ENCODE data around the gene ABCD1.

The ABCD1 gene

GRCh38 chrX:153763989-153764755, 39.5 kb downstream of the ABCD1 start, which contains the start of gene PLXNB3:
PLXNB3 (plus strand) TSS chrX:153764249; CDS start chrX:153765536, 1,287 bp downstream.
- peak; percentile 80 for DNase-seq

- DNase-seq = no peak
Measured at GRCh38 chrX:153764786-153765137, 40.1 kb downstream of the ABCD1 start.

DNA sequence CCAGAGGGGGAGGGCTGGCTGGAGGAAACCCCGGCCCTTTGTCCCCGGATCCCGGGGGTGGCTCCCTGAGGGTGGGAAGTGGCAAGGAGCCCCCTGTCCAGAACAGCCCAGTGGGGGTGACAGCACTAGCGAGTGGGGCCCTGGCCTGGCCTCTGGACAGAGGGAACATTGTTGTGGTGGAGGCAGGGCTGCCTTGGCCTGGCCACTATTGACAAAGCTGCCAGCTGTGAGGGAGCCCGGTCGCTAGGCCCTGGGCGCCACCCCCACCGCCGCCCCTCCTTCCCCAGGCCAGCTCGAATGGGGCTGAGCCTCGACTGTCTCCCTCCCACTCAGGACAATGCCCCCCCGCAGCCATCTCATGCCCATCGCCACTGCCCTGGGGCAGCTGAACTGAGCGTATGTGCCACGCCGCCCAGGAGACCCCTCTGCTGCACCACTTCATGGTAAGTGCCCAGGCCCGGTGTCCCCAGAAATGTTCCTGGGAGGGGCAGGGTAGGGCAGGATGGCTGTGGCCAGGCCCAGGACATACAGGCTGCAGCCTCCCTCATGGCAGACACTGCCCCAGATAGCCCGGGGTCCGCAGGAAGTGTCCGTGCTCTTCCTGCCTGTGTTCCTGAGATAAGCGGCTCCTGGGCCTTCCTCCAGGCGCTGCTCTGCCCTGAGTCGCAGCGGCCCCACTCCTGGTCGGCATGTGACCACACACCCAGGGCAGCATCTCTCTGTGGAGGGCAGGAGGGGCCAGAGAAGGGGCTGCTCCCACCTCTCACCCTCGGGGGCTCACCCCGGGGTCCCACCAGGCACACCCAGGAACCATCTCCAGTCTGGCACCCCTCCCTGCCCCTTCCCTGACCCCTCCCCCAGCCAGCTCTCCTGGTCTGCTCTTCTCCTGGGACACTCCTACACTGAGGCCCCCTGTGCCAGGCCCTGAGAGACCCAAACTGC, 40.8 kb downstream of the ABCD1 start:
- peak; percentile 71 for DNase-seq

DNA sequence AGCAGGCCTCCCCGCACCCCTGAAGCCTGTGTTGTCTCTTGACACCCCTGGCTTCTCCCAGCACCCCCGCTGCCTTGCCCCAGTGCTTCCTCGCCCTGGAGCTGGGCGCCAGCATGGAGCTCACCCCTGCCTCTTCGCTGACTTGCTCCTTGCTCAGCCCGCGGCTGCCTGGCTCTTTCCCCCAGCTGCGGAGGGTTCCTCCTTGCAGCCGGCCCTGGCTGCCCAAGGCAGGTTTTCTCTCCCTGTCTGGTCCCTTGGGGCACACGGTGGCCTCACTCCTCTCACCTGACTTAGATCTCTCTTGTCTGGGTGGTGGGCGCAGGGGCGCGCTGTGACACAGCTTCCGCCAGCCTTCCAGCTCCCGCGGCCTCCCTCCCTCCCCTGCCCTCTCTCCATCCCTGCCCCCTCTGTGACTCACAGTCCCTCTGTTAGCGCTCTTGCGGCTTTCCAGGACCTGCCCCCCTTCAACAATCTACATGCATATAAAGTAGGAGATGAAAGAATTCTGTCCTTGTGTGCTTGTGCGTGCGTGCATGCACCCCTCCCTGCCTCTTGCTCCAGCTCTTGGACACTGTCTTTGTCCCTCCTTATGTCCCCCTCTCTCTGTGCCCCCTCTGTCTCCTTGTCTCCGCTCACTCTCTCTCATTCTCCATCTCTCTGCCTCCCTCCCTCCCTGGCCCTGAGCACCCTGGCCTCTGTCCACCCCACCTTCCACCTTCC, 41.6 kb downstream of the ABCD1 start:
- peak; percentile 87 for DNase-seq

DNA sequence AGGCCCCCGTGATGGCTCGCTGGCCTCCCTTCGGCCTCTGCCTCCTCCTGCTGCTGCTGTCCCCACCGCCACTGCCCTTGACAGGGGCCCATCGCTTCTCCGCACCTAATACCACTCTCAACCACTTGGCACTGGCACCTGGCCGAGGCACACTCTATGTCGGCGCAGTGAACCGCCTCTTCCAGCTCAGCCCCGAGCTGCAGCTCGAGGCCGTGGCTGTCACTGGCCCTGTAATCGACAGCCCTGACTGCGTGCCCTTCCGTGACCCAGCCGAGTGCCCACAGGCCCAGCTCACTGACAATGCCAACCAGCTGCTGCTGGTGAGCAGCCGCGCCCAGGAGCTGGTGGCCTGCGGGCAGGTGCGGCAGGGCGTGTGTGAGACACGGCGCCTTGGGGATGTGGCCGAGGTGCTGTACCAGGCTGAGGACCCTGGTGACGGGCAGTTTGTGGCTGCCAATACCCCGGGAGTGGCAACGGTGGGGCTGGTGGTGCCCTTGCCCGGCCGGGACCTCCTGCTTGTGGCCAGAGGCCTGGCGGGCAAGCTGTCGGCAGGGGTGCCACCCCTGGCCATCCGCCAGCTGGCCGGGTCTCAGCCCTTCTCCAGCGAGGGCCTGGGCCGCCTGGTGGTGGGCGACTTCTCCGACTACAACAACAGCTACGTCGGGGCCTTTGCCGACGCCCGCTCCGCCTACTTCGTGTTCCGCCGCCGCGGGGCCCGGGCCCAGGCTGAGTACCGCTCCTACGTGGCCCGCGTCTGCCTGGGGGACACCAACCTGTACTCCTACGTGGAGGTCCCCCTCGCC, 42.4 kb downstream of the ABCD1 start:
- no peak for DNase-seq

DNA sequence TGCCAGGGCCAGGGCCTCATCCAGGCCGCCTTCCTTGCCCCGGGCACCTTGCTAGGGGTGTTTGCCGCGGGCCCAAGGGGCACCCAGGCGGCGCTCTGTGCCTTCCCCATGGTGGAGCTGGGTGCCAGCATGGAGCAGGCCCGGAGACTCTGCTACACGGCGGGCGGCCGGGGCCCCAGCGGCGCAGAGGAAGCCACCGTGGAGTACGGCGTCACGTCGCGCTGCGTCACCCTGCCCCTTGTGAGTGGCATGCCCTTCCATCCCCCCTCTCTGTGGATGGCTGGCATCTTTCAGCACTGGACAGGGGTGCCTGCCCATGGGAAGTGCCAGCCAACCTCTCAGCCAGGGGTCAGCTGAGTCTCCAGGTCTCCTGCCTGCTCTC, 43.0 kb downstream of the ABCD1 start:
- DNase-seq = no peak

DNA sequence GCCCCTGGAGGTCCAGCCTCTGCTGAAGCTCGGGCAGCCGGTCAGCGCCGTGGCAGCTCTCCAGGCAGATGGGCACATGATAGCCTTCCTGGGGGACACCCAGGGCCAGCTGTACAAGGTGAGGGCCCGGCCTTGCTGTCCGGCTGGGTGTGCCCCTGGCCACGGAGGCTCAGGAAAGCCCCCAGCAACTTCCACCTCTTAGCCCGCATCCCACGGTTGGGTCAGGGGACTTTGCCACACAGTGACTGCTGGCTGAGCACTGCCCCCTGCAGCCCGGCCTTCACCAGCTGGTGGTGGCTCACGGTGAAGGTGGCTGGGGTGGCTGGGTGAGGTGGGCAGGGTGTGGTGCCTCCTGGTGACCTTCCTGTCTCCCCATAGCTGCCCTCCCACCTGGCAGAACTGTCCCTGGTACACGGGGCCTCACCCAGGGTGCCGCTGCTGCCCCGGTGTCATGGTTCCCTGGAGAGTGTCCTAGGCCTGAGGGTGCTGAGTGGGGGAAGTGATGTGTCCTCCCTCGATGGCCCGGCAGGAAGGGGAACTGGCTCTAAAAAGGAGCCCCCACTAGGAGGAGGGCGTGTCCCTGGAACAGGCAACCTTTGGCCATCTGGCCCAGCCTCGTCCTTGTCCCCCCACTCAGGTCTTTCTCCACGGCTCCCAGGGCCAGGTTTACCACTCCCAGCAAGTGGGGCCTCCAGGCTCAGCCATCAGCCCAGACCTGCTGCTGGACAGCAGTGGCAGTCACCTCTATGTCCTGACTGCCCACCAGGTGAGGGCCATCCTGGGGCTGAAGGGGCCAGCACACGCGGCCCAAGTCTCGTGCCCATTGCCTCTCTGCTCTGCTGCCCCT, 43.9 kb downstream of the ABCD1 start:
- no peak for DNase-seq

GRCh38 chrX:153769158-153769864, 44.7 kb downstream of the ABCD1 start:
- no peak for DNase-seq

DNA sequence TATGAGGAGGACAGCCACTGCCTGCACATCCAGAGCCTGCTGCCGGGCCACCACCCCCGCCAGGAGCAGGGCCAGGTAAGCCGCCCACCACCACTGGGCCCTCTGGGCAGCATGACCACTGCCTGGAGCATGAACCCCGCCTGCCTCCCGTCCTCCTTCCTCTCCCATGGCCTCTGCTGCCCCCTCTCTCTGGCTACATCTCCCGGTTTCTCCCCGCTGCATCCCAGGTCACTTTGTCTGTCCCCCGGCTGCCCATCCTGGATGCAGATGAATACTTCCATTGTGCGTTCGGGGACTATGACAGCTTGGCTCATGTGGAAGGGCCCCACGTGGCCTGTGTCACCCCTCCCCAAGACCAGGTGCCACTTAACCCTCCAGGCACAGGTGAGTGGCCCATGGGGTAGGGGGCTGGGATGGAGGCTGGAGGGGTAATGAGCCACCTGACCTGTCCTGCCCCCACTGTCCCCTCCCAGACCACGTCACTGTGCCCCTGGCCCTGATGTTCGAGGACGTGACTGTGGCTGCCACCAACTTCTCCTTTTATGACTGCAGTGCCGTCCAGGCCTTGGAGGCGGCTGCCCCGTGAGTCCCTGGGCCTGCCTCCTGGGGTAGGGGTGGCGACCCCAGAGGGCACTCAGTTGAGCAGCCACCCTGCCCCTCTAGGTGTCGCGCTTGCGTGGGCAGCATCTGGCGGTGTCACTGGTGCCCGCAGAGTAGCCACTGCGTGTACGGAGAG, 45.4 kb downstream of the ABCD1 start:
- DNase-seq = no peak

GRCh38 chrX:153770601-153771414, 46.2 kb downstream of the ABCD1 start:
- no peak for DNase-seq

DNA sequence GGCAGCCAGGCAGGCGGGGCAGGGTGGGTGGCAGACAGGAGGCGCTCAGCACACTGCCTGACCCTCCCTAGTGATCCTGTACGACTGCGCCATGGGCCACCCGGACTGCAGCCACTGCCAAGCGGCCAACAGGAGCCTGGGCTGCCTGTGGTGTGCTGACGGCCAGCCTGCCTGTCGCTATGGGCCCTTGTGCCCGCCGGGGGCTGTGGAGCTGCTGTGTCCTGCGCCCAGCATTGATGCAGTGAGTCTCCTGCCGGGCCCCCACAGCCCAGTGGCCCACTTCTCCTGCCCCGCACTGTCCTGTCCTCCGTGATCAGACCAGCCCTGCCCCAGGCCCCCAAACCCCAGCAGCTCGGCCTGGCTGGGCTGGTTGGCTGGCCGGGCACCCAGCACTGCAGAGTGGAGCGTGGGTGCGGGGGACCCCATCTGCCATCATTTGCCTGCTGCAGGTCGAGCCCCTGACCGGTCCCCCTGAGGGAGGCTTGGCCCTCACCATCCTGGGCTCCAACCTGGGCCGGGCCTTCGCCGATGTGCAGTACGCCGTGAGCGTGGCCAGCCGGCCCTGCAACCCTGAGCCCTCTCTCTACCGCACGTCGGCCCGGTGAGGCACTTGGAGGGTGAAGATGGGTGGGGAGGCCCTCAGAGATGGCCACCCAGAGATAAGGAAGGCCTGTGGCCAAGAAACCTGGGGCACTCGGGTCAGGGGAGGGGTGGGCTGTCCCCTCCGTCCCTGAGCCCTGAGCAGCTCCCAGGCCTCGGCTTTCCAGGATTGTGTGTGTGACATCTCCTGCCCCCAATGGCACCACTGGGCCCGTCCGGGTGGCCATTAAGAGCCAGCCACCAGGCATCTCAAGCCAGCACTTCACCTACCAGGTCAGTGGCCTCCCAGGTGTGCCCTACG, 47.0 kb downstream of the ABCD1 start:
- no peak for DNase-seq

- DNase-seq = no peak
Measured at GRCh38 chrX:153772316-153773217, 47.9 kb downstream of the ABCD1 start.

DNA sequence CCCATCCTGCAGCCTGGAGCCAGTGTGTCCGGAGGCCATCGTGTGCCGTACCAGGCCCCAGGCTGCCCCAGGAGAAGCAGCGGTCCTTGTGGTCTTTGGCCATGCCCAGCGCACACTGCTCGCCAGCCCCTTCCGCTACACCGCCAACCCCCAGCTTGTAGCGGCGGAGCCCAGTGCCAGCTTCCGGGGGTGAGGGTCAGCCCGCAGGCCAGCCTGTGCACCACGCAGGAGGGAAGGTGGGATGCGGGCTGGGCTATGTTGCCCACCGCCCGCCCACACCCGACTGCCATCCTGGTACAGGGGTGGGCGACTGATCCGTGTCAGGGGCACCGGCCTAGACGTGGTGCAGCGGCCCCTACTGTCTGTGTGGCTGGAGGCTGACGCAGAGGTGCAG, 48.6 kb downstream of the ABCD1 start:
- no peak for DNase-seq

GRCh38 chrX:153773741-153774575, 49.3 kb downstream of the ABCD1 start:
- no peak for DNase-seq

GRCh38 chrX:153774576-153775292, 50.1 kb downstream of the ABCD1 start:
- no peak for DNase-seq
